Measurements from ENCODE around the gene ITPA.

GRCh38 chr20:3223994-3224680 is 14.8 kb downstream of the ITPA start:
- TF ChIP-seq EZH2 (IDR thresholded peaks at IDR 0.05; ENCODE audit: borderline replicate concordance, control insufficient read depth, low read depth, low read length) (no peak), SMC3 (IDR thresholded peaks at IDR 0.05; ENCODE audit: borderline replicate concordance, low read length) (no peak), EP300 (IDR thresholded peaks at IDR 0.05; ENCODE audit: borderline replicate concordance in 1 of 2, control insufficient read depth in 1 of 2, low read depth in 2 of 2, low read length in 2 of 2) (no peak), NFIC (IDR thresholded peaks at IDR 0.05; ENCODE audit: low read depth, low read length) (no peak), POLR2A (IDR thresholded peaks at IDR 0.05; ENCODE audit: low read depth, low read length) (no peak; the same call in none of the 2 replicates)
